NCI-H1694 treated with DMSO at 0.1 percent for 48 hours (cell line): ENCODE results near the gene ELAVL1.
"Not testable (repeated sequence)": the region's sequence is repeated elsewhere in the genome, so short reads cannot be mapped to it uniquely, and the experiment has no call there.

Source experiments
- DNase-seq: peaks from one replicate; lab custom pipeline; 2025; lab: John Stamatoyannopoulos, UW

Gene ELAVL1

DNA sequence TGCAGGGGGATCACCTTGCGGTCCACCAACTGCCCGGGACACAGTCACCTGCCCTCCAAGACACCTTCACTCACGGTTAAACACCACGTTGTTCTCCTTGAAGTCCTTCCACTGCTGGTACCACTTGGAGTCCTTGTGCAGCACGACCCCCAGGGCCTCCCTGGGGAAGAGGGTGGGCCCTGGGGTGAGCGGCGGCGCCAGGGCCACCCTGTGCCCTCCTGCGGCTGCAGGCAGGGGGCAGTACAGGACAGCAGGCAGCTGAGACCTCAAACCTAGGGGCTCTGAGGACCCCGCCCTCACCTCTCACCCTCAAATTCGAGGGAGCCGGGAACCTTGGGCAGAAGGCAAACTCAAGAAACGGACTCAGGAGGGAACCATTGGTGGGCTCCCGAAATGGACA is 72.0 kb downstream of the ELAVL1 start:
- no peak for DNase-seq

DNA sequence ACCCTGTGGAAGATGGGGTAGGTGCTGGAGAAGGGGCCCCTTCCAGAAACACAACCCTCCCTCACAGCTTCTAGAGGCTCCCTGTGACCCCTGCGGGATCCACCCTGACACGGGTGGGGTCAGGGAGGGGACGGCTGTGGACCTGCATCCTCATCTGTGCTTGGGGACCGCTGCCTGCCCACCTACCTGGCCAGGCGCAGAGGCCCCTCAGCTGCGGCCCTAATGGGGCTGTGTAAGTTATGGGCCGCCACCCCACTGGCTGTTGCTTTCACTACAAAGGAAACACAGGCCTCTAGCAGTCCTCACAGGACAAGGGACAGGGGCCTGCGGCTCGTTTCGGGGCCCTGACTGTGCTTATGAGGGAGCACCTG is 72.5 kb downstream of the ELAVL1 start:
- no peak for DNase-seq

DNA sequence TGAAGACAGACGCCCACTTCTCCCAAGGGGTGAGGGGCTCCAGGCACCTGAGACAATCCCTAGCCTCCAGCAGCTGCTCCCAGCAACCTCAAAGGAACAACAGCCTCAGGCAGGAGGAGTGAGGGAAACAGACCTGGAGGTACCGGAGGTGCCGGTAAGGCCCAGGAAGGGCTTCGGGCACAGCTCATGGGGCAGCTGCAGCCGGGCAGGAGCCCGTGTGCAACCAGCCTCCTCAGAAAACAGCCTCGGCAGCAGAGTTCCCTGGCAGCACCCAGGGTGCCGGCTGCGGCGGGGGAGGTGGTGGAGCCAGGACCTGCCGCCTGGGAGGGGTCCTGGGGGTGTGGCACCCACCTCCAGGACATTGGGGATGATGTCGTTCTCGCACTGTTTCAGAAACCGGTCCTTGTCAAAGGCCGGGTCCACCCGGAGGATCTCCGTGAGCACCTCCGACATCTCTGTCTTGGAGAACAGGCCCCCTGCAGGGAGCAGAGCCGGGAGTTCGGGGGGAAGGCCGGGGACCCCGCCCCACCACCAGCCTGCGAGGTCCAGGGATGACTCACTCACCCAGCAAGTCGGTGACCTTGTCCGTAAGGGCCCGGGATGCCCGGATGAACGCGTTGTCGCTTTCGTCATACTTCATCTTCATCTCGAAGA is 73.0 kb downstream of the ELAVL1 start:
- DNase-seq: no peak

DNA sequence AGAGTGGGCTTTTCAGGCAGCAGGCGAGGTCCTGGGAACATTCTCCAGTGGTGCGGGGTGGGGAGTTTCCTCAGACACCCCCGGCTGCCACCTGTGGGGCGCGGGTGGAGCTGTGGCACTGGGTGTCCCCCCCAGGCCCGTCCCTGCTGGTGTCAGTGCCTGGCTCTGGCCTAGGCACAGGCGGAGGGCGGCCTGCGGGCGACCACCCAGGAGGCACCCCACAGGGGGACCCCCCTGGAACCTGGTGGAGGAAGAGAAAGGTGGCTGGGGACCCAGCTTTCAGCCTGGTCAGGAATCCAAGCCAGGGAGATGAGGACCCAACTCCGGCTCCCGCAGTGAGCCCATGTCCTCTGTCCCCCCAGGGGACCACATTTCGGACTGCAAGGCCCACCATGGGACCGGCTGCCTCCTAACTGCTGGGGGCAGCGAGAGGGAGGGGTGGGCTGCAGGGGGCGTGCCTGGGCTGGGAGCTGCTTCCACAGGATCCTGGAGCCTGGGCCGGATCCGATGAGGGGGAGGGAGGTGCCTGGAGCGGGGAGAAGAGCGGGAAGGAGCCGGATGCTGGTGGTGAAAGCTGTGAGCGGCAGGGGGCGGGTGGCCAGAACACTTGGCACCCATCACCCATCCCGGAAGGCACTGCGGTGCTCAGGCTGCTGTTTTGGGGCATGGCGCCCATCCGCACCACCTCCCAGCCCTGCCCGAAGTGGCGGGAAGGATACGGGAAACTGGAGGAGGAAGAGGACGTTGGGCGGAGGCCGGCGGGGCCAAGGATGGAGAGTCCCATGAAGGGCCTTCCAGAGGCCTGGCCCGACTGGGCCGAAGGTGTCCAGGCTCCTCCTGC is 74.0 kb downstream of the ELAVL1 start:
- DNase-seq: no peak

DNA sequence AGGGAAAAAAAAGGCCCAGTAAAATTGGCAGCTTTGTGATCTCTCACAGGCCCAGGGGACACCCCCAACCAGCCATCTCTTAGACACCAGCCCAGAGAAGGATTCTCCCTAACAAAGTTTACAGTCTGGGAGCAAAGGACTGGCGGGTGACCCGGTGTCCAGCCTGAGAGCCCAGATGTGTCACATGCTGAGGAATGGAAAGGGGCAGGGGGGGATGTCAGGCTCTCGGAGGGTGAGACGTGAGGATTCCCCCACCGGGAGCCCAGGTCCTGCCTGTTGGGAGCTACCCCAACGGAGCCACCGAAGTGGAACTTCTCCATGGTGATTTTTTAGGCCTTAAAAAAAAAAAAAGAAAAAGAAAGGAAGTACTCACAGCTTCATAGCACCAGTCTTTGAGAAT is 74.7 kb downstream of the ELAVL1 start:
- no peak for DNase-seq

DNA sequence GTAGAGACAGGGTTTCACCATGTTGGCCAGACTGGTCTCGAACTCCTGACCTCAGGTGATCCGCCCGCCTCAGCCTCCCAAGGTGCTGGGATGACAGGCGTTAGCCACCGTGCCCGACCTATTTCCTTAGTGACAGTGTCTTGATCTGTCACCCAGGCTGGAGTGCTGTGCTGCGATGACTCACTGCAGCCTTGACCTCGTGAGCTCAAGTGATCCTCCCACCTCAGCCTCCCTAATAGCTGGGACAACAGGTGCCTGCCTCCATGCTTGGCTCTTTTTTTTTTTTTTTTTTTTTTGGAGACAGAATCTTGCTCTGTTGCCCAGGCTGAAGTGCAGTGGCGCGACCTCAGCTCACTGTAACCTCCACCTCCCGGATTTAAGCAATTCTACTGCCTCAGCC is 75.4 kb downstream of the ELAVL1 start:
- DNase-seq: not testable (repeated sequence)

DNA sequence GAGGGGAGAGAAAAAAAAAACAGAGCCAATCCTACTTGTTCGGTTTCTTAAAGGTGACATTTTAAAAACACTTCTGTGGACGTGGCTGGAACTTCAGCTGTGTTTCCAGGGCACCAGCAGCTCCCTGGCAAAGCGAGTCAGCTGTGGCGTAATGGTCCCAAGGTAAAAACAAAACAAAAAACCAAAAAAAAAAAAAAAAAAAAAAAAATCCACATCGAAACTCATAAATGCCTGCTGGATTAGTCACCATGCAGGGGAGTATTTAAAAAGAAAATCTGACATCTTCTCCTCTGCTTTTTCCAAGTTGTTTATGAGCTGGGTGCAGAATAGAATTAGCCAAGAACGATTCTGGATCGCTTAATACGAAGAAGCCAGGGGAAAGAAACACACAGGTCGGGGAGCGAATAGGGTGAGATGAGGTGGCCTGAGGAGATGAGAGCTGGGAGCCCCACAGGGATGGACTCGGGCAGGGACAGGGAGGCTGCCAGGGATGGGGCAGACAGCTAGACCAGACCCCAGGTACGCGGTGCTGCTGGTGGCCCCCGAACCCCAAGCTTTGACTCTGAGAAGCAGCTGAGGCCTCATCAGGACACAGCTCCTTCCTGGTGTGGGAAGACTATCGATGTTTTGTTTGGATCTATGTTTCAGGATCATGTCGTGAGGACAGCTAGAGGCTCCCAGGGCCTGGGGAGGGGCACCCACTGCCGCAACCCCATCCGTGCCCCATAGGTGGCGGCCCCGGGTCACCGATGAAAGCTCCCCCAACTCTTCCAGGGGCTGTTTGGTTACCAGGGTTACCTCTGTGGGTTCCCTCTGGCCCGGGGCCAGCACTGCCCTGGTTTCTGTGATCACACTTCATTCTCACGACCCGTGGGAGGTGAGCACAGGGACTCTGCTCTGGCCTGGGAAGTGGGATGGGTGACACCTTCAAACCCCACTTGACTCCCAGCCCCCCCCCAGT is 76.4 kb downstream of the ELAVL1 start:
- DNase-seq: peak; percentile 14

DNA sequence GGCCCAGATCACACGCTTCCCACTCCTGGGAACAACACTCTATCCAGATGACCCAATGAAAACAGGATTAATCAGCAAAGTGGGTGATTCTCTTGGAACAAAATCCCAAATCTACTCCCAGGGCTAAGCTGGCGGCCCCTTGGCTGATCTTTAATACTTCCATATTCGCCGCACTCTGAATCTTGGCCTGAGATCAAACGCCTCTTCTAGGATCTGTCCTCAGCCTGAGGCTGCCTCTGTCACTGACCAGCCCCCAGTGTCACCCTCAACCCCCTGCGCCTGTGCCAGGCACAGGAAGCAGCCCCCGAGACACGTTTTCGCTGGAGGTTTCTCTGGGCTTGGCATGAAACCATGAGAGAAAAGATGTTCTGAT is 77.1 kb downstream of the ELAVL1 start:
- DNase-seq: no peak

DNA sequence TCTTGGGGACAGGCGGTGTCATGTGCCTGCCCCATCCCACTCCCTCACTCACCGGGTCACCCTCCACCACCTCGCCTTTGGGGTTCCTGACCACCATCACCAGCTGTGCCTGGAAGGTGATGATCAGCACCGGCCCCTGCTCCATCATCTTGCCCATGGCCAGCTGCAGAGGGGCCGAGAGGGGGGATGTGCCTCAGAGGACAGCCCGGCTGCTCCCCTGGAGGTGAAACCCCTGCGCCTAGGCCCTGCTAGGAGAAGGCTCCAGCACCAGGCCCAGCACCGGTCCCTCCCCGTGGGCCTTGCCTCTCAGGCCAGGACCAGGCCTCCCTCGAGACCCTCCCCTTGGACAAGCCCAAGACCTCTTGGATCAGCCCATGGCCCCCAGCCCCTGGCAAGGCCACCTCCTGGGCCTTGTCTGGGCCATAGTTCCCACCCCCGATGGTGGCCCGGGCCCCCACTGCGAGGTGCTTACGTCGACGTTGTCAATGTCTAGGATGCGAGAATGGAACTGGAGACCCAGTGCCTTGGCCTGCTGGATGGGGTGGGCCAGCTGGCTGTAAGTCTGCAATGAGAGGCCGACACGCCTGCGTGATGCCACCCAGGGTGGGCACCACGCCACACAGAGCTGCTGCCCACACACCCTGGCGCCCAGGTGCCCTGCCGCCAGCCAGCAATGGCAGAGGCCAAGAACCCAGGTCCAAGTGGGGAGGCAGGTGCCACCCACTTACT is 77.7 kb downstream of the ELAVL1 start:
- DNase-seq: no peak

DNA sequence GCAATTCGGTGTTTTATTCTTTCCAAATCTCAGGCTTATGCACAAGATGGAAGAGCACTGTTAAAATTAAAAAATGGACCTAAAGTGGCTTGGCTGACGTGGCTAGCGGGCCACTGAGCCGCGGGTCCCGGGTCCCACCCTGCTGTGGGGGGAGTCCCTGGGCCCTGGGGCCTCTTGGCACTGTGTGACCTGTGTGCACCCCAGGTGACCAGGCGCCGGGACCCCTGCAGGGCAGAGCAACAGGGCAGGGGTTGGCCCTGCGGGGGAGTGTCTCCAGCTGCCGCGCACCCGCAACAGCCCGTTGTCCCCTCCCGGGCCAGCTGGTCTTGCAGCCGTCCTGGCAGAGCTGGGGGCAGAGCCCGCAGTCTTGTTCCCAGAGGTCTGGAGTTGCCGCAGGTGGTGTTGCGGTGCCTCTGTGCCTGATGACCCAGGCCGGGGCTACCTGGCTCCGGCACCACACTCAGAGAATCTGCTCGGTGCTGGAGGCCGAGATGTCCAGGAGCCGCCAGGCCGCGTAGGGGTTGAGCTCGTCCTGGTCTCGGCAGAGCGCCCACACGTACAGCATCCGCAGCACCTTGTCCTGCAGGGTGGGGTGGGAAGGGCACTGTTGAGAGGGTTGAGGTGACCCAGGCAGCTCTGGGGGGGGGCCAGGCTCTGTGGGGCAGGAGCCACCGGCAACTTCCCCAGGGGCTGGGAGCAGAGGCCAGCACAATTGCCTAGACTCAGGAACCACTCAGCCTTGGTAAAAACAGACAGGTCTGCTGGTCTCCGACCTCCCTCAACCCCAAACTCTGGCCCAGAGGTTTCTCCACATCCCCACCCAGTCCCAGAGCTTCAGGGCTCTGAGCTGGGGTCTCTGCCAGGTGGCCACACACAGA is 78.5 kb downstream of the ELAVL1 start:
- no peak for DNase-seq

DNA sequence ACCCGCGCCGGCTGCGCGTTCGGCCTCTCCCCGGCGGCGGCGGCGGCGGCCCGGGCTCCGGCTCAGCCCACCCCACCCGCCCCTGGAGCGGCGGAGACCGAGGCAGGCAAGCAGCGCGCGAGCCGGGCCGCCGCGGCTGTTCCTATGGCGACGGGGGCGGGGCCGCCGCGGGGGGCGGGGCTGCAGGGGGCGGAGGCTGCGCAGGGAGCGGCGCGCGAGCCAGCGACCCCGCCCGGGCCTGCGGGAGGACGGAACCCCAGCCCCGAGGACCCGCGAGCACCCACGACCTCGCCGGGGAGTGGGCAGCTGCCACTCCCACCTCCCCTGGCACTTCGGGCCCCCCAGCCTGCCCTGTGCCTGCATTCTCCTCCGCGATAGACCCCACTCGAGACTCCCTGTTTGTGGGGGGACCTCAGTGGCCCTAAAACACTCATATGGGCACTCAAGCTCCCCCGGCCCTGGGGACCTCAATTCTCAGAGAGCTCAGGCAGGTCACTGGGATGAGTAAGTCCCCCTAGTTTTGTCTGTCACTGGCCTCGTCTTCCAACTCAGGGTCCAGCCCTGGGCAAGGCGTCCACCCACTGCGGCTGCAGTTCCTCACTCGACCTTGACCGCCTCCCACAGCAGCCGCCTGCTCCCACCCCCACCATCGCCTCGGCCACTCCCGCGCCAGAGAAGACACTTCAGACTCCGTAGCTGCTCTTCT is 79.3 kb downstream of the ELAVL1 start, which contains the start of gene CTXN1:
Gene CTXN1, minus strand, starts transcription at position 115 of the 706 bp plus-strand sequence. CDS start 597 bp downstream, outside the sequence.
- DNase-seq: no peak

DNA sequence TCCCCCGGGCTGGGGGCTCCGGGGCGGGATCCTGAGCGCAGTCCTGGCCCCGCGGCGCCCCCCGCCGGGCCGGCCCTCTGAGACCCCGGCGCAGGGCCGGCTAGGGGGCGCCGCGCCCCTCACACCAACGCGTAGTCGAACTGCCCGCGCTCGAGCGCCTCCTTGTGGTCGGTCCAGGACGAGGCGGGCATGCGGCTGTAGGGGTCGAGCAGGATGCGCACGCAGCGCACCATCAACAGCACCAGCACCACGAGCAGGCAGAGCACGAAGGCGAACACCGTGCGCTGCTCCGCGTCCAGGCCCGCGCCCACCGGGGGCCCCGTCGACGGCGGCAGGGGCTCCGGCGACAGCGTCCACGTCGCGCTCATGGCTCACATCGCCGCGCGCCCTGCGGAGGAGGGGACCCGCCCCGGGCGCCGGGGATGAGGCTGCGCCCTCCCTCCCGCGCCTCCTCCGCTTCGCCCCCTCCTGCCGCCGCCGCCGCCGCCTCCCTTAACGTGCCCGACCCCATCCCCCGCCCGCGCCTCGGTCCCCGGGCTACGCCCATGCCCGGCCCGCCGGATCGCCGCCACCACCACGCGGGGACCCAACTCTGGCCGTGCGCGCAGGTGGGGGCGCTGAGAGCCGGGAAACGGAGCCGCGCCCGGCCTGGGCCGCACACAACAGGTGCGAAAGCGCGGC is 80.1 kb downstream of the ELAVL1 start:
- DNase-seq: peak; percentile 51

DNA sequence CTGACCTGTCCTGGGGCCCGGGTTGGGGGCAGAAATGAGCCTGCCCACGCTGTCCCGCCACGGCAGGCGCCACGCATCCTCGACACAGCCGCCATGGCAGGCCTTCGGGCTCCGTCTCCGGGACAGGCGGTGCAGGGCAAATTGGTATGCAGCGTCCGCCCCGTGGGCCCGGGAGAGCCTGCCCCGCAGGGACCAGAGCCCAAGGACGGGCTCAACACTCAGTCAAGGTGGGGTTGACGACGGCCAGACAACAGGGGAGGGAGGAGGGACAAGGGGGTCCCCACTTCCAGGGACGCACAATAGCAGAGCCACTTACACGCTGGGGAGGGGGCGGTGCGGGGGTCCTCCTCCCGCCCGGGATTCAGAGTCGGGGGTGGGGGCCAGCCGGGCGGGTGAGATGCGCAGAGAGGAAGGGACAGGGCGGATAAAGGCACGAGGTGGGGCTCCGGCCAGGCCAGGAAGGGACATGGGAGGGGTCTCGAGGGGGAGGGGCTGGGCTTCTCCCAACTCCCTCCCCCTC is 80.7 kb downstream of the ELAVL1 start:
- no peak for DNase-seq

DNA sequence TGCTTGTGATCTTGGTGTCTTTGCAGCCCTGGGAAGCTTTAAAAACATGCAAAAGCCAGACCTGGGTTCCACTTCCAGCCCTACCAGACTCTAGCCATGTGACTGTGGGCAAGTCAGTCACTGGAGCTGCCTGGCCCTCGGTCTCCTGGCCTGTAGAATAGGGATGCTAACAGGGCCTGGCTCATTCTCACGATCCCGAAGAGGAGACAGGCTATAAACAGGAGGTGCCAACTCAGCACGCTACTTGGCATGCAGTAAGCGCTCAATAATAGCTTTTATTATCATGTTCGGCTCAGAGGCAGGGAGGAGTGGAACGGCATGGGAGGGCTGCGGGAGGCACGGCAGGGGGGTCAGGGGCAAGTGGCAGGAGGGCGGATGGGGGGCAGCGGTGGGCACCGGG is 81.2 kb downstream of the ELAVL1 start:
- DNase-seq: no peak

DNA sequence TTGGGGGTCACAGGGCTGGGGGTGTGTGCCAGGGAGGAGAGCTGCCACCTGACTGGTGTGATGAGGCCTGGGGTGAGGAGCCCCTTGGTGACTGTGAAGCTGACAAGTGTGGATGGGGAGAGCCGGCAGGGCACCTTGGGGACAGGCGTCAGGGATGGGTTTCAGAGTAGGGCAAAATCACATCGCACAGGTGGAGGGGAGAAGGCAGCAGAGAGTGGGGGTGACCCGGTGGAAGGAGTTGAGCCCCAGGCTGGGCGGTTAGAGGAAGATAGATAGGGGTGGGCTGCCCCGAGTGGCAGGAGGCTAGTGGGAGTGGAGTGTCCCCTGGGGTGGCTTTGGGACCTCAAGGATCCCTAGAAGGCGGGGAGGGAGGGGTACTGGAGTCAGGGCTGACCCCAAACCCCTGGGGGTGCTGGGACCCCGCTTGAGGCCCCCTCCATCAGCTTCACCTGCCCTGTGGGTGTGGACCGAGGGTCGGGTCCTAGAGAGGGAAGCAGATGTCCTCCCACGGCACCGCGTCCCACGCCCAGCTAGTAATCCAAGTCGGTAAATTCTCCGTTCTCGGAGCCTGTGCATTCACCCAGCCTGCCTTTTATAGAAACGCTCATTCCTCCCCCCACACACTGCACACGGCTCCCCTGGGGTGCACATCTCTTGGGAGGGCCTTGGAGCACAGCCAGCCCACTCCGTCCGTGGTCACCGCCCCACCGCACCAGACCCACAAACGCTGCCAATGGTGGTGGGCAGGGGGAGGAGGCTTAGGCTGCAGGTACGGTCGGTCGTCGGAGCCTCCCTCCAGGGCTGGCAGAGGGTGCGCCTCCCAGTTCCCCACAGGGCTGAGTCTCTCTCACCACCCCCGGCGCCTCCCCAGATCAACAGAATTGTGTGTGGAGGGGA is 81.9 kb downstream of the ELAVL1 start:
- no peak for DNase-seq

DNA sequence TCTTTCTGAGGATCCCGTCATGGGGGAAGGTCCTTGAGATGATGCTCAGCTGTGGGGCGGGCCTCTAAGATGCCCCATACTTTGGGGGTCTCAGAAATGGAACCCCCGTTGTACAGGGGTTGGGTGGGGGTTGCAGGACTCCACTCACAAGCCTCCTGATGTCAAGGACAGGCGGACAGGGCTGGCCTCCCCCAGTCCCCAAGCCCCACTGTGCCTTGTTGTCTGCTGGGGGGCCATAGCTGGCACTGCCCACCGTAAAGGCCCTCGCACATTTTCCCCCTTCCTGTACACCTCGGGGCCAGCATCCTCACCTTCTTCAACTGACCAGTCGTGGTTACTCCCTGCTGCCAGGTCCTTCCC is 82.6 kb downstream of the ELAVL1 start:
- no peak for DNase-seq

DNA sequence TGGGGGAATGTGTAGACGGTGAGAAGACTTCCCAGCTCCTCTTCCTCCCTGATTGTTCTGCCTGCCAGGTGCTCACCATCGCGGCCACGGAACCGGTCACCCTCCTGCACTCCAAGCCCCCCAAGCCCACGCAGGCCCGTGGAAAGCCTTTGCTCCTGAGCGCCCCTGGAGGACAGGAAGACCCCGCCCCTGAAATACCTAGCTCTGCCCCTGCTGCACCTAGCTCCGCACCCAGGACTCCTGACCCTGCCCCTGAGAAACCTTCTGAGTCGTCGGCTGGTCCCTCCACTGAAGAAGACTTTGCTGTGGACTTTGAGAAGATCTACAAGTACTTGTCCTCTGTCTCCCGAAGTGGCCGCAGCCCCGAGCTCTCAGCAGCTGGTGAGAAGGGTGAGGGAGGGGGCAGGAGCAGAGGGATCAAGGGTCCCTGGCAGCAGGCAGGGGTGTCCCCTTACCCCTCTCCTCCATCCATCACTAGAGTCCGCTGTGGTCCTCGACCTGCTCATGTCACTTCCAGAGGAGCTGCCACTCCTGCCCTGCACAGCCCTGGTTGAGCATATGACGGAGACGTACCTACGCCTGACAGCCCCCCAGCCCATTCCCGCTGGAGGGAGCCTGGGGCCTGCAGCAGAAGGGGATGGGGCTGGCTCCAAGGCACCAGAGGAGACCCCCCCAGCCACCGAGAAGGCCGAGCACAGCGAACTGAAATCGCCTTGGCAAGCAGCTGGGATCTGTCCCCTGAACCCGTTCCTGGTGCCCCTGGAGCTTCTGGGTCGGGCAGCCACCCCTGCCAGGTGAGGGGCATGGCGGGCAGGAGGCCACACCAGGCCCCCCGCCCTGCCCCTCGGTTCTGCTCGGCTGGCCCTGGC is 83.2 kb downstream of the ELAVL1 start:
- DNase-seq: no peak
